ENCODE results near the gene RASEF.

DNA sequence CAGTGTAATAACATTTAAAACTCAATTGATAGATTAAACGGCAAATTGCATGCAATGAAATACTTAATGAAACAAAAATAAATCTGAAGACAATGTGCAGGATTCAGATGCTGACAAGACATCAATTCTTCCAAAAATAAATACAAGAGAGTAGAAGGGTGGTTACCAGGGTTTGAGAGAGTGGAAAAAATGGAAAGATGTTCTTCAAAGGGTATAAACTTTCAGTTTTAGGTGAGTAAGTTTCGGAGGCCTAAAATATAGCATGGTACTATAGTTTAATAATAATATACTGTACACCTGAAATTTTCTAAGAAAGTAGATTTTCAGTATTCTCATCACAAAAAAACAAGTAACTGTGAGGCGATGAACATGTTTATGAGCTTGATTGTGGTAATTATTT lies 48.2 kb upstream of the RASEF start:
- no peak for TF ChIP-seq POLR2A (IDR thresholded peaks at IDR 0.05; ENCODE audit: low read length)
- no peak for TF ChIP-seq RFX5 (IDR thresholded peaks at IDR 0.05)
- no peak for TF ChIP-seq JUNB (IDR thresholded peaks at IDR 0.05)
- TF ChIP-seq RAD21 (conservative IDR thresholded peaks at IDR 0.05 in 1 of 2, IDR thresholded peaks at IDR 0.05 in 1 of 2): no peak
- TF ChIP-seq HDAC2 (IDR thresholded peaks at IDR 0.05): no peak
- TF ChIP-seq KDM1A (IDR thresholded peaks at IDR 0.05; ENCODE audit: low read depth): no peak
- no peak for TF ChIP-seq USF2 (IDR thresholded peaks at IDR 0.05)
- TF ChIP-seq, protein P1, sequence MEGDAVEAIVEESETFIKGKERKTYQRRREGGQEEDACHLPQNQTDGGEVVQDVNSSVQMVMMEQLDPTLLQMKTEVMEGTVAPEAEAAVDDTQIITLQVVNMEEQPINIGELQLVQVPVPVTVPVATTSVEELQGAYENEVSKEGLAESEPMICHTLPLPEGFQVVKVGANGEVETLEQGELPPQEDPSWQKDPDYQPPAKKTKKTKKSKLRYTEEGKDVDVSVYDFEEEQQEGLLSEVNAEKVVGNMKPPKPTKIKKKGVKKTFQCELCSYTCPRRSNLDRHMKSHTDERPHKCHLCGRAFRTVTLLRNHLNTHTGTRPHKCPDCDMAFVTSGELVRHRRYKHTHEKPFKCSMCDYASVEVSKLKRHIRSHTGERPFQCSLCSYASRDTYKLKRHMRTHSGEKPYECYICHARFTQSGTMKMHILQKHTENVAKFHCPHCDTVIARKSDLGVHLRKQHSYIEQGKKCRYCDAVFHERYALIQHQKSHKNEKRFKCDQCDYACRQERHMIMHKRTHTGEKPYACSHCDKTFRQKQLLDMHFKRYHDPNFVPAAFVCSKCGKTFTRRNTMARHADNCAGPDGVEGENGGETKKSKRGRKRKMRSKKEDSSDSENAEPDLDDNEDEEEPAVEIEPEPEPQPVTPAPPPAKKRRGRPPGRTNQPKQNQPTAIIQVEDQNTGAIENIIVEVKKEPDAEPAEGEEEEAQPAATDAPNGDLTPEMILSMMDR (IDR thresholded peaks at IDR 0.05): no peak
- no peak for TF ChIP-seq RCOR1 (IDR thresholded peaks at IDR 0.05; ENCODE audit: low read depth, low read length)
- no peak for TF ChIP-seq SREBF2 (IDR thresholded peaks at IDR 0.05)
- no peak for TF ChIP-seq POLR2AphosphoS2 (conservative IDR thresholded peaks at IDR 0.05; ENCODE audit: low read length)
- no peak for TF ChIP-seq CBX2 (IDR thresholded peaks at IDR 0.05; ENCODE audit: borderline replicate concordance, low read depth)
